Middle frontal gyrus (tissue), 1 donor: ENCODE results near the gene SPINT2.

Source experiments
- DNase-seq: peaks from one replicate; pipeline ENCODE4 v3.0.0-alpha.2; 2015; ENCODE audit warnings: low spot score; ENCODE audit errors: extremely low spot score

The SPINT2 gene

GRCh38 chr19:38294090-38294489 lies 29.7 kb downstream of the SPINT2 start:
- no peak for DNase-seq

DNA sequence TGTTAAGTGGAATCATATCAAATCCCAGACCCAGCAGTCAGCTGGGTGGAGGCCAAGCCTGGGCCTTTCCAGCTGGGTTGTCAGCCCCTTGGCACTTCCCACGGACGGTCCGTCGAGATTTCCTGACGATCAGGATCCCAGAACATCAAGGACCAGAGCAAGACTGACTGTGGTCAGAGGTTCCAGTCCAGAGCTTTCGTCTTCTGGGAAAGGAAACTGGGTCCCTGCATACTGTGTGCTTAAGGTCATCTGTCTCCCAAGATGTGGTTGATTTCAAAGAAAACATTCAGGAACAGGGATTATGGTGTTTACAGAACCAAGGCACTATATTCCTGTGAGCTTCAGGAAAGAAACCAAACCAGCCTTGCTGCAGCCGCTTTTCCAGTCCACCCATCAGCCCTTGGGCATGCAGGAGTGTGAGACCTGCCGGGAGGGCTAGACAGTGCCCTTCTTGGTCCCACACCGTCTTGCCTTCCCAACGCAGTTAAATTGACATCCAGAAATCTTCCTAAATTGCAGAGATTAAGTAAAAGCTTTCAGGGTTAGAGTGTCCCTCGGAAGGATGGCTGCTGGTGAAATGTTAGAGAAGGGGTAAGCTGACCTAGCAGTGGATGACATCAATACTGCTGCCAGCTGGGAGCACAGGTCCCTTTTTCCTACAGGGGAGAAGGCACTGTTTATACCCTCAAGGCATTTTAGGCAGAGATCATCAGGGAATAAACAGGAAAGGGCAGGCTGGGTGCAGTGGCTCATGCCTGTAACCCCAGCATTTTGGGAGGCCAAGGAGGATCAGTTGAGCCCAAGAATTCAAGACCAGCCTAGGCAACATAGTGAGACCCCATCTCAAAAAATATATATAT lies 34.7 kb downstream of the SPINT2 start:
- DNase-seq = no peak

DNA sequence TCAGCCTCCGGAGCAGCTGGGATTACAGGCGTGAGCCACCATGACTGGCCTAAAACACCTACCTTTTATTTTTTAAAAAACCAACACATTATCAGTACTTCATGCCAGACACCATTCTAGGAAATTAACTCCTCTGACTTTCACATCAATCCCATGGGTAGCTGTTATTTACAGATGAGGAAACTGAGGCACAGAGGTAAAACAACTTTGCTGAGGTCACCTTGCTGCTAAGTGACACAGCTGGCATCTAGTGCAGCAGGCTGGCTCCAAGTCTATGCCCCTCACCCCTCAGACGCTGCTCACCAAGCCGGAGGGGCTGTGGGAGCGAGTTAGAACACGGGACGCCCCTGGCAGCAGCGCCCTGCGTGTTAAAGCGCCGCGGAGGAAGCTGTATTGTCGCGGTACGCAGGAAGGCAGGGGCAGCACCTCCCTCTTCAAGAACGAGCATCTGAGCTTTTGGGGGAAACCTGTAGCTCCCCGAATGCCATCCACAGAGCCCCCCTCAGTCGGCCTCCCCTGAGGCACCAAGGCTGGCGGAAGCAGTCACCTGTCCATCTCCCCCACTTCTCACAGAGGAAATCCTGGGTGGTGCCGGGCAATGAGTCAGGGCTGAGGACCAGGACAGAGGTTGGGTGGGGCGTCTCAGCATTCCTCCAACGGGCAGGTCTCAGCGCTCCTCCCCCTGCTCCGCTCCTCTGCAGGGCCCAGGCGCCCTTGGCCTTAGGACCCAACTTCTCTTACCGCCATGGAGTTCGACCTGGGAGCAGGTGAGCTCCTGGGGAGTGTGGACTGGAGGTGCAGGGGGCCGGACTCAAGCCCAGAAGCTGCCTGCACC lies 39.4 kb downstream of the SPINT2 start, which contains the start of gene C19orf33:
Gene C19orf33, plus strand, starts transcription at position 735 of the 835 bp plus-strand sequence. Its CDS starts 11 bp downstream, at position 746.
- DNase-seq = no peak

DNA sequence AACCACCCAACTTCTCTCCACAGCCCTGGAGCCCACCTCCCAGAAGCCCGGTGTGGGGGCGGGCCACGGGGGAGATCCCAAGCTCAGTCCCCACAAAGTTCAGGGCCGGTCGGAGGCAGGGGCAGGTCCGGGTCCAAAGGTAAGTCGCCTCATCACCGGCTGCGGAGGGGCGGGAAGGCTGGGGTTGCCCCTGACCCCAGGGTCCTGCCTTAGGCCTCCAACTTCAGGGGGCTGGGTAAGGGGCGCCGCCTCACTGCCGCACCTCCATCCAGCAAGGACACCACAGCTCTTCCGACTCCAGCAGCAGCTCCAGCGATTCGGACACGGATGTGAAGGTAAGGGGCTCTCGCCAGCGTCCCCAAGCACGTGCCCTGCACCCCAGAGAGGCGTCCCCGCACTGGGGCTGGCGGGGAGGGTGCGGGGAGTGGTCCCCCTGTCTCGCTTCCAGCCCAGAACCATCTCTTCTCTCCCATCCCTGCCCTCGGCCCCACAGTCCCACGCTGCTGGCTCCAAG lies 40.0 kb downstream of the SPINT2 start:
- DNase-seq = no peak

- DNase-seq = no peak
Measured at GRCh38 chr19:38304866-38305429, 40.6 kb downstream of the SPINT2 start.

GRCh38 chr19:38306236-38306635 lies 41.9 kb downstream of the SPINT2 start:
- no peak for DNase-seq

GRCh38 chr19:38307076-38307475 lies 42.7 kb downstream of the SPINT2 start:
- DNase-seq = no peak

GRCh38 chr19:38307597-38307996 lies 43.2 kb downstream of the SPINT2 start:
- no peak for DNase-seq

DNA sequence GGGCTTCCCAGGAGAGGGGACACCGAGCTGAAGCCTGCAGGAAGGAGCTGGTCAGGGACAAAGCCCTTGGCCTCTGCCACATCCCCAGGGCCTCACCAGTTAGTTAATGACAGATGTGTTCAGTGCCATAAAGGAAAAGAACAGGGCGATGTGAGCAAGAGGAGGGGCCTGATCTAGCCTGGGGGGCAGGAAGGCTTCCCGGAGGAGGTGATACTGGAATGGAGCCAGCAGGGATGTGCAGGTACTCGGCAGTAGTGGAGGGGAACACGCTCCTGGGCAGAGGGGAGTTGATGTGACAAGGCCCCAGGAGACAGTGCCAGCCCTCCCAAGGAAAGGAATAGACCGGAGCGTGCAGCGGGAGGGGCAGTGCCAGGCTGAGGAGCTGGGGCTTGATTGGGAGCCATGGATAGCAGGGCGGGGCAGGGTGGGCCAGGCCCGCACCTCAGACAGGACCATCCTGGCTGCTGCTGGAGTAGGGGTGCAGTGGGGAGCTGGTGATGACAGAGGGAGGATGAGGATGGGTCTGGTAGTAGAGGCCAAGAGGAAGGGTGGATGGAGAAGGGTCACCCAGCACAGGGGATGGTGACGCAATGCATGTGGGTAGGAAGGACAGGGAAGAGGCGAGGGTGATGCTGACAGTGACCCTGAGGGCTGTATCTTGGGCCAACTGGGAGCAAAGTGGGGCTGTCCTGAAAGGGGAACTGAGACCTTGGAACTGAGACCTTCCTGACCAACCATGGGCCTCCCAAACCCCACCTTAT lies 43.8 kb downstream of the SPINT2 start:
- DNase-seq = no peak

DNA sequence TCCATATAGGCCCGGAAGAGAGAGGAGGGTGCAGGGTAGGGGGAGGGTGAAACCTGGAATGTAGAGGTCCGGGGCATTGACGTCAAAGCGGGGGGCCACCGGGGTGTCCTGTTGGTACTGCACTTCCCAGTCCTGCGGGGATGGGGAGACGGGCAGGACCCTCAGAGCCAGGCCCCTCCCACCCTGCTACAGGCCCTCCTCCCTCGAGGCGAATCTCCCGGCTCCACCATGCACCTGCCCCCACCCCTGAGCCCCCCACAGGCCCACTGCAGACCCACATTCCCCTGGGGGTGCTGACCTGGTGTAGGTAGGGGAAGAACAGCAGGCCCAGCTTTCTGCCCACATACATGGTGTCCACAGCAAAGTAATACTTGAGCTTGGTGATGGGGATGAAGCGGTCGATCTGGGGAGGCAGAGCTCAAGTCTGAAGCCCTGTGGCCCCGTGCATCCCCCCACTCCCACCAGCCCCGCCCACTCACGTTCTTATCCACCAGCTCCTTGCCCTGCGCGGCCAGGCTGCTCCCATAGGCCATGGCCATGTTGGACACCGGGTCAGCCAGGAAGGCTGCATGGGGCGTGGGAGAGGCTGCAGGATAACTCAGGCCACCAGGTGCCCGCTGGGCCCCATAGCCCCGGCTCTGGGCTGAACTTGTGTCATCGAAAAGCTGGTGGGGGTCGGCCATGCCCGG lies 44.7 kb downstream of the SPINT2 start:
- no peak for DNase-seq

- DNase-seq = no peak
Measured at GRCh38 chr19:38309615-38310278, 45.4 kb downstream of the SPINT2 start.

- no peak for DNase-seq
Measured at GRCh38 chr19:38310279-38310670, 45.9 kb downstream of the SPINT2 start.

- DNase-seq = no peak
Measured at GRCh38 chr19:38310986-38311385, 46.6 kb downstream of the SPINT2 start.

DNA sequence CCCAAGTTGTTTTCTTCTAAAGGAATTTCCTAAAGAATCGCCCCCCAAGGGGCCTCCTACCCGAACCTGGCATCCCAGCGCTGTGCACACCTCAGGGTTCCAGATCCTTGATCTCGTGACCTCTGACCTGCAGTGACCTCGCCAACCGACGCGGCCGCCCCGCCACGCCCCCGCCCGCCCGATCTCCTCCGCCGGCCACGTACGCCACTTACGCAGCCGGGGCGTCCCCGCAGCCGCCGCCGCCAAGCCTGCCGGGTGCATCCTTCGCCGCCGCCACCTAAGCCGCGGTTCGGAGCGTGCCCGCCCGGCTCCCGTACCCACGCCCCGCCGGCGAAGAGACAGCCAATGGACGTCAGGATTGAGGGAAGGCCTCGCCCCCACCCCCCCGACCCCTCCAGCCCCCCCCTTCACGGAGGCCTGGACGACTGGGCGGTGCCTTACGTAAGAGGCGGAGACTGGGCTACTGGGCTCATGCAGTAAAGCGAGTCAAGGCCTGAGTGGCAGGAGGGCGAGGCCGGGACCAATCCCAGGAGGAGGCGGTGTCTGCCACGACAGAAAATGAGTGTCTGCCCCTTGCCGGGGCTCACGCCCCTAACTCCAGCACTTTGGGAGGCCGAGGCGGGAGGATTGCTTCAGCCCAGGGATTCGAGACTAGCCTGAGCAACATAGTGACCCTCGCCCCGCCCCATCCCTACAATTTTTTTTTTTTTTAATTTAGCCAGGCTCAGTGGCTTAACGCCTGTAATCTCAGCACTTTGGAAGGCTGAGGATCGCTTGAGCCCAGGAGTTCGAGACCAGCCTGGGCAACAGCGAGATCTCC lies 51.5 kb downstream of the SPINT2 start, which contains the start of gene YIF1B:
Gene YIF1B, minus strand, starts transcription at position 291 of the 820 bp plus-strand sequence. Its CDS starts 30 bp downstream, at position 261.
- DNase-seq = peak; percentile 91

DNA sequence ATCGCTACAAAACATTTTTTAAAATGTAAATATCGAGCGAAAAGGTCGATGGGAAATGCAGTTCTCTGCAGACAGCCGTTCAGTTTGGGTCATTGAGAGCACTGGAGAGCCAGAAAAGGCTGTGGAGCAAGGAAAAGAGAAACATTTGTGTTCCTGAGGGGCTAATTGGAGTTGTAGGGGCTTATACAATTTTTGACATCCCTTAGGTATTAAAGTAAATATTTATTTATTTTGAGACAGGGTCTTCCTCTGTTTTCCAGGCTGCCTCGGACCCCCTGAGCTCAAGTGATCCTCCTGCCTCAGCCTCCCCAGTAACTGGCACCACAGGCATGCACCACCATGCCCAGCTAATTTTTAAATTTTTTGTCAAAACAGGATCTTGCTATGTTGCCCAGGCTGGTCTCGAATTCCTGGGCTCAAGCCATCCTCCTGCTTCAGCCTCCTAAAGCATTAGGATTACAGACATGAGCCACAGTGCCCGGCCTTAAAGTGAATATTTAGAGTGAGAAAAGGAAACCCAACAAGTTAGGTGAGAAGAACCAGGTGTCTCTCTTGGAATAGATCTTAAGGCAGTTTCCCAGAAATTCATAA lies 52.2 kb downstream of the SPINT2 start:
- no peak for DNase-seq

DNA sequence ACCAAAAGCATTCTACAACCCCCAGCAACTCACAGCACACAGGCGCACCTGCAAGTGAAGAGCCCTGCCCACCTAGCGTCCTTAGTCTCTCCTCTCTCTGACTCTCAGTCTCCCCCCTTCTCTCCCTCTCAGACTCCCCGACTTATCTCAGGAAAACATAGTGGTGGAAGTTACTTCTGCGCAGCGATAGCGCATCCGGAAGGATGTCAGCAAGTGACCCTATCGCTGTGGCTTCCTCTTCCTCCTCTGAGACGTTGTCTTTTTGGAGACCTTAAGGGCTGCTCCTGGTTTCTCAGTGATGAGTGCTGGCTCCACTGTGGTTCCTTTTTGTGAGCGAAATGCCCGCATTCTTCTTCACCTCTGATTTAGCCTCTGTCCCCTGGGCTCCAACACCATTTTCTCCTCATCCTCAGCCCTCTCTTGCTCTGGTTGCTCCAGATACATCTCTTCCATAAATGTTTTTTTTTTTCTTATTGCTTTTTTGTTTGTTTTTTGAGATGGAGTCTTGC lies 52.8 kb downstream of the SPINT2 start:
- no peak for DNase-seq

DNA sequence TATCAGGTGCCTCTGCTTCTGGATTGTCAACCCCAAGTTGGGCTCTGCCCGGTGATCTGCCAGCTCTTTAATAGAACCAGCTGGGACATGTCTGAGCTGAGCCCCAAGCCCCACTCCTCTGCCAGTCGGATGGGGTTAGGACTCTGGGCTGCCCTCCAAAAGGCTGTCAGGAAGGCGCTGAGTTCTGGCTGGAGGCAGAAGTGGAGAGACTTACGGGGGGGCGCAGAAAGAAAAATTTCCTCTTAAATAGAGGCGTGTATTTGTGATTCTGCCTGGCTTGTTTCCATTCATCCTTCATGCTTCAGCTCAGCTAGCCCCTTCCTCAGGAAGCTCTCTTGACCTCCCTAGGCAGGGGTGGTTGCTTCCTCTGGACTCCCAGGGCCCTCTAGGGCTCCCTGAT lies 54.3 kb downstream of the SPINT2 start:
- no peak for DNase-seq
